Measurements from ENCODE around the gene GUCA1C. TPM values are rescaled to one million over a fixed set of nuclear protein-coding genes. Genes with fewer than 3 reads are reported as not detected.

The GUCA1C gene
- total RNA-seq, 1 experiment from 2014 or later = not detected

GRCh38 chr3:108894981-108895380 is 58.7 kb downstream of the GUCA1C start:
- Histone ChIP-seq H3K36me3 (ENCODE audit: control insufficient read depth, insufficient read depth, low read length) (no peaks in the 10 kb centered on the region), H3K4me1 (no peaks in the 10 kb centered on the region), H3K4me3 (ENCODE audit: low read depth, low read length) (no peak overlapping the region), H3K27me3 (replicated peaks; ENCODE audit: control insufficient read depth, insufficient read depth, low read length) (no peaks in the 10 kb centered on the region), H3K9me3 (no peaks in the 10 kb centered on the region)
- Mint-ChIP-seq H3K27me3 (ENCODE audit: insufficient read depth, unreplicated experiment) (peaks cover 8% of the 10 kb centered on the region), H3K27ac (ENCODE audit: unreplicated experiment) (no peak overlapping the region), H3K4me3 (ENCODE audit: unreplicated experiment) (no peak overlapping the region), H3K9me3 (ENCODE audit: unreplicated experiment) (no peaks in the 10 kb centered on the region), H3K4me1 (ENCODE audit: low read depth, unreplicated experiment) (no peaks in the 10 kb centered on the region), H3K36me3 (ENCODE audit: insufficient read depth, unreplicated experiment) (no peaks in the 10 kb centered on the region)
- no peak for DNase-seq
- no TSS peak for BruUV-seq (replicated peaks)
- ChIA-PET POLR2A (no interaction called here), CTCF (no interaction called here)
- intact Hi-C loops (cut with micrococcal nuclease; ENCODE audit: unreplicated experiment) = no loop called here
- TF ChIP-seq, protein P1, sequence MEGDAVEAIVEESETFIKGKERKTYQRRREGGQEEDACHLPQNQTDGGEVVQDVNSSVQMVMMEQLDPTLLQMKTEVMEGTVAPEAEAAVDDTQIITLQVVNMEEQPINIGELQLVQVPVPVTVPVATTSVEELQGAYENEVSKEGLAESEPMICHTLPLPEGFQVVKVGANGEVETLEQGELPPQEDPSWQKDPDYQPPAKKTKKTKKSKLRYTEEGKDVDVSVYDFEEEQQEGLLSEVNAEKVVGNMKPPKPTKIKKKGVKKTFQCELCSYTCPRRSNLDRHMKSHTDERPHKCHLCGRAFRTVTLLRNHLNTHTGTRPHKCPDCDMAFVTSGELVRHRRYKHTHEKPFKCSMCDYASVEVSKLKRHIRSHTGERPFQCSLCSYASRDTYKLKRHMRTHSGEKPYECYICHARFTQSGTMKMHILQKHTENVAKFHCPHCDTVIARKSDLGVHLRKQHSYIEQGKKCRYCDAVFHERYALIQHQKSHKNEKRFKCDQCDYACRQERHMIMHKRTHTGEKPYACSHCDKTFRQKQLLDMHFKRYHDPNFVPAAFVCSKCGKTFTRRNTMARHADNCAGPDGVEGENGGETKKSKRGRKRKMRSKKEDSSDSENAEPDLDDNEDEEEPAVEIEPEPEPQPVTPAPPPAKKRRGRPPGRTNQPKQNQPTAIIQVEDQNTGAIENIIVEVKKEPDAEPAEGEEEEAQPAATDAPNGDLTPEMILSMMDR (IDR thresholded peaks at IDR 0.05; ENCODE audit: insufficient read depth in 1 of 2, low read depth in 1 of 2, low read length in 1 of 2, severe bottlenecking in 1 of 2, unreplicated experiment in 1 of 2) = no peak

GRCh38 chr3:108891833-108892232 is 61.8 kb downstream of the GUCA1C start:
- H3K4me1 Mint-ChIP-seq (ENCODE audit: low read depth, unreplicated experiment) = no peaks in the 10 kb centered on the region
- ChIA-PET POLR2A (no interaction called here), CTCF (no interaction called here)
- H3K9me3 Mint-ChIP-seq (ENCODE audit: unreplicated experiment) = no peaks in the 10 kb centered on the region
- Histone ChIP-seq H3K36me3 (ENCODE audit: control insufficient read depth, insufficient read depth, low read length) (no peaks in the 10 kb centered on the region), H3K4me1 (no peaks in the 10 kb centered on the region), H3K4me3 (ENCODE audit: low read depth, low read length) (no peak overlapping the region), H3K9me3 (no peaks in the 10 kb centered on the region), H3K27me3 (replicated peaks; ENCODE audit: control insufficient read depth, insufficient read depth, low read length) (no peaks in the 10 kb centered on the region)
- DNase-seq = no peak
- intact Hi-C loops (cut with micrococcal nuclease; ENCODE audit: unreplicated experiment) = no loop called here
- no peak overlapping the region for H3K4me3 Mint-ChIP-seq (ENCODE audit: unreplicated experiment)
- H3K27ac Mint-ChIP-seq (ENCODE audit: unreplicated experiment) = no peak overlapping the region
- BruUV-seq (replicated peaks) = no TSS peak
- peaks cover 3% of the 10 kb centered on the region for H3K27me3 Mint-ChIP-seq (ENCODE audit: insufficient read depth, unreplicated experiment)
- H3K36me3 Mint-ChIP-seq (ENCODE audit: insufficient read depth, unreplicated experiment) = no peaks in the 10 kb centered on the region
- TF ChIP-seq, protein P1 (IDR thresholded peaks at IDR 0.05; ENCODE audit: insufficient read depth in 1 of 2, low read depth in 1 of 2, low read length in 1 of 2, severe bottlenecking in 1 of 2, unreplicated experiment in 1 of 2) = no peak

- intact Hi-C loops (cut with micrococcal nuclease; ENCODE audit: unreplicated experiment) = no loop called here
- BruUV-seq (replicated peaks) = no TSS peak
- Mint-ChIP-seq H3K27ac (ENCODE audit: unreplicated experiment) (no peak overlapping the region), H3K4me3 (ENCODE audit: unreplicated experiment) (no peak overlapping the region), H3K4me1 (ENCODE audit: low read depth, unreplicated experiment) (no peaks in the 10 kb centered on the region), H3K36me3 (ENCODE audit: insufficient read depth, unreplicated experiment) (no peaks in the 10 kb centered on the region), H3K27me3 (ENCODE audit: insufficient read depth, unreplicated experiment) (no peaks in the 10 kb centered on the region), H3K9me3 (ENCODE audit: unreplicated experiment) (no peaks in the 10 kb centered on the region)
- H3K9me3 ChIP-seq = no peaks in the 10 kb centered on the region
- no peaks in the 10 kb centered on the region for H3K36me3 ChIP-seq (ENCODE audit: control insufficient read depth, insufficient read depth, low read length)
- no peak for DNase-seq
- no peaks in the 10 kb centered on the region for H3K4me1 ChIP-seq
- H3K27me3 ChIP-seq (replicated peaks; ENCODE audit: control insufficient read depth, insufficient read depth, low read length) = no peaks in the 10 kb centered on the region
- no peak overlapping the region for H3K4me3 ChIP-seq (ENCODE audit: low read depth, low read length)
- CTCF ChIA-PET = no interaction called here
- TF ChIP-seq, protein P1 (IDR thresholded peaks at IDR 0.05; ENCODE audit: insufficient read depth in 1 of 2, low read depth in 1 of 2, low read length in 1 of 2, severe bottlenecking in 1 of 2, unreplicated experiment in 1 of 2) = no peak
- POLR2A ChIA-PET = no interaction called here
Measured at GRCh38 chr3:108887777-108888176, 65.9 kb downstream of the GUCA1C start.
